SIG-M5 treated with dmso at 0.1 percent for 504 hours (cell line): ENCODE data around the gene SLC17A4.
A peak's percentile ranks its signal among the peaks of the same experiment; 100 is the strongest.

Experiments used
- DNase-seq: peaks from one replicate; lab custom pipeline; 2025; ENCODE audit not compliant: unreplicated experiment; lab: John Stamatoyannopoulos, UW

The SLC17A4 gene

GRCh38 chr6:25749837-25750236 is 4.7 kb upstream of the SLC17A4 start:
- peak; percentile 2 for DNase-seq

GRCh38 chr6:25750906-25751305 is 3.6 kb upstream of the SLC17A4 start:
- DNase-seq: no peak

DNA sequence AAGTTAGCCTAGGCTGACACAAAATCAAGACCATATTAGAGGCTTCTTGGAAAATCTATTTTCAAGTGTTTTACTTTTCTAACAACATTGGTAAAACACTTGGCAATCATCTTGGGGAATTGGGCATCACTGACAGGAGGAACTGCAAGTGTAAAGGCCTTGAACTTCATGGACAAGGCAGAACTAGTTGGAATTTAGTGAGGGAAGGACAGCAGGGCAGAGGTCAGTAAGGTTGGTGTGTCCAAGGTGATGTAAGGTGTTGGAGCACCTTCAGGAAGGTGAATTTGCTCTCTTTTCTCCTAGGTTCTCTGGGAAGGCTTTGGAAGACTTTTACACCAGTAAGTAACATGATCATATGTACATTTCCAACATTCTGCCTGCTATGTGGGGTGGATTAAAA is 1.5 kb upstream of the SLC17A4 start:
- DNase-seq: no peak

GRCh38 chr6:25755483-25755882 is 941 bp downstream of the SLC17A4 start:
- no peak for DNase-seq

GRCh38 chr6:25756382-25757363 is 2.1 kb downstream of the SLC17A4 start:
- no peak for DNase-seq

DNA sequence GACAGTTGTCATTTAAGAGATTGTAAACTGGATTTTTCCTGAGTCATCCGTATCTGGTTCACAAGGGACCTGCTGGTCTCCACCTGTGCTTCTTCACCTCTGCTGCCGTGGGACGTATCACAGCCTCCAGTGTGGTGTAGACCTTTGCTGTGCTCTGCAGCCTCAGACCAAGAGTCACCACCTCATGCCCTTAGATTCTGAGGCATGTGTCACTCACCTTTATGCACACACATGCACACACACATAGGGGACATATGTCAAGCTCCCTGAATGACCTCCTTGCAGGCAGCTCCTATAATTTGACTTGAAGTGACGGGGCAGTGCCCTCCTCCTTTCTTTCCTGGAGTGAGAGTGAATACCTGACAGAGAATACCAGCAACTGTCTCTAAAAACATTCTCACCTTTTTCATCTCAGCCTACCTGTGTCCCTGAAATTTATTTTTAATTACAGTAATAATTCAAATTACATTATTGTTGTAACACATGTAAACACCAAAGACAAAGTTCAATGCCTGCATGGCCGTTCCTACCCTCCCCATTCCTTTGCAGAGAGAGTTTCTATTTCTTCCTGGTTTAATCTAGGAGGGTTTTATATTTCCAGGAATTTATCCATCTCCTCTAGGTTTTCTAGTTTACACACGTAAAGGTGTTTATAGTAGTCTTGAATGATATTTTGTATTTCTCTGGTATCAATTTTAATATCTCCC is 3.5 kb downstream of the SLC17A4 start:
- DNase-seq: no peak

DNA sequence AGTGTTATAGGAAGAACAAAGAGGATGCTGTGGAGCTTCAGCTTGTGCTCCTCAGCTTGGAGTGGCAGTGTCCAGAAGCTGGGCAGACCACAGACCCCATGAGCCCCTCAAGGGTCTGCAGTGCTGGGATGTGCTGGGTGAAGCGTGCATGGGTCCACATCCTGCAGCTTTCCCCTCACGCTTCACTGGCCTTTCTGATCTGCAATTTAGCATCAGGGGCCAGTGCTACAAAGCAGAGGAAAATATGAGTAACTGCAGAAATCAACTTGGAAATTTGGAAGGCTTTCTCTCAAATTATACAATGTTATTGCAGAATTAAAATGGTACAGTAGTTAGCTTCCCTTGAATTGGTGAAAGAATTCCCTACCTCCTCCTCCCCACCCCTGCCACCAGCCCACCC is 10.1 kb downstream of the SLC17A4 start:
- no peak for DNase-seq

GRCh38 chr6:25768566-25768965 is 14.0 kb downstream of the SLC17A4 start:
- no peak for DNase-seq

DNA sequence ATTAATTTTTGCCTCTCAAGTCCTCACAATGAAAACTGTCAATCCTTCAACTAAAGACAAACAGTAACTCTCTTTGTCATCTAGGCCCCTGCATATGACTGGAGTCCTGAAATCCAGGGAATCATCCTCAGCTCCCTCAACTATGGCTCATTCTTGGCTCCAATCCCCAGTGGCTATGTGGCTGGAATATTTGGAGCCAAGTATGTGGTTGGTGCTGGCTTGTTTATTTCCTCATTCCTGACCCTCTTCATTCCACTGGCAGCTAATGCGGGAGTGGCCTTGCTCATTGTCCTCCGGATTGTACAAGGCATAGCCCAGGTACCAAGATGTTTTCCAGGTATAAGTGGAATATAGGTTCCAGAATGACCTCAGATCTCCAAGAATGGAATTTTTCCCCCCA is 15.4 kb downstream of the SLC17A4 start:
- no peak for DNase-seq

GRCh38 chr6:25774120-25774715 is 19.7 kb downstream of the SLC17A4 start:
- no peak for DNase-seq

- DNase-seq: no peak
Measured at GRCh38 chr6:25777031-25777430, 22.5 kb downstream of the SLC17A4 start.

GRCh38 chr6:25777856-25778649 is 23.5 kb downstream of the SLC17A4 start:
- DNase-seq: no peak

DNA sequence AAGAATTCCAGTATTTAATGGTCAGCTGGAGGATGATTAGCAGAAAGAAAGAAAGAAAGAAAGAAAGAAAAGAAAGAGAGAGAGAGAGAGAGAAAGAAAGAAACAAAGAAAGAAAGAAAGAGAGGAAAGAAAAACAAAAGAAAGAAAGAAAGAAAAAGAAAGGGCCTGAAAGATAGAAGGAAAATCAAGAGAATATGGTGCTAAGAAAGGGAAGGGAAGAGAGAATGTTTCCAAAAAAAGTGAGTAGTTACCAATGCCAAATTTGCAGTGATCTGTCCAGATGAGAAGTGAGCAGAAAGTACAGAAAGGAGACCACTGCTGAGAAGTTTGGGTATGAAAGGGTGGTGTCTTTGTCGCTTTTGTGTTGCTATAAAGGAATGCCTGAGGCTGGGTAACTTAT is 26.6 kb downstream of the SLC17A4 start:
- no peak for DNase-seq

DNA sequence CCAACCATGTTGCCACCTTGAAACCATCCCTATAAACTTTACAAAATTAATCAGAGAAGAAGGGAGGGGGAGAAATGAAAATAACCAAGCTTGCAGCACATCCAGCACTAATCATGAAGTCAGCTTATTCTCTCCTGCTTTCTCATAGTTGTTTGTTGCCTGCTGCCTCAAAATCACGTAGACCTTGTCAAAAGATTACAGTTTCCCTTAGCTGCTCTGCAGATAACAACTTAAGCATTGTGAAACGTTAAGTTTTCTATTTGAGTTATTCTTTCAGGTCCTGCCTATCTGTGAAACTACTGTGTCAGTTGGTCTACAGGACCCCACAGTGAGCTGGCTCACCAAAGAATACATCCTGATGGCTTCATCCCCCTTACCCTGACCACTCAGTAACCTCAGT is 32.9 kb downstream of the SLC17A4 start:
- no peak for DNase-seq

GRCh38 chr6:25788305-25788922 is 33.9 kb downstream of the SLC17A4 start:
- peak; percentile 31 for DNase-seq

GRCh38 chr6:25789475-25789874 is 34.9 kb downstream of the SLC17A4 start:
- DNase-seq: no peak

GRCh38 chr6:25792016-25792415 is 37.5 kb downstream of the SLC17A4 start:
- no peak for DNase-seq

- DNase-seq: no peak
Measured at GRCh38 chr6:25793970-25794369, 39.4 kb downstream of the SLC17A4 start.

- DNase-seq: no peak
Measured at GRCh38 chr6:25794784-25795183, 40.2 kb downstream of the SLC17A4 start.

- no peak for DNase-seq
Measured at GRCh38 chr6:25801436-25801835, 46.9 kb downstream of the SLC17A4 start.

DNA sequence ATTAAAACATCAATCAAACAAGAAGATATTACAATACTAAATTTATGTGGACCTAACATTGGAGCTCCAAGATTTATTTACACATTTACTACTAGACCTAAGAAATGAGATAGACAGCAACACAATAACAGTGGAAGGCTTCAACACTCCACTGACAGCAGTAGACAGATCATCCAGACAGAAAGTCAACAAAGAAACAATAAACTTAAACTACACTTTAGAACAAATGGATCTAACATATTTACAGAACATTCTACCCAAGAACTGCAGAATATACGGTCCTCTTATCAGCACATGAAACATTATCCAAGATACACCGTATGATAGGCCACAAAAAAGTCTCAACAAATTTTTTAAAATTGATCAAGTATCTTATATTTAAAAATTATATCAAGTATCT is 50.3 kb downstream of the SLC17A4 start:
- DNase-seq: no peak
